ENCODE measurements around the gene IL1RL1. TPM values are rescaled to one million over a fixed set of nuclear protein-coding genes. Genes with fewer than 3 reads are reported as not detected.
A peak's percentile ranks its signal among the peaks of the same experiment; 100 is the strongest.

The IL1RL1 gene
- total RNA-seq, 1 donor from 2014 or later, result 1.7 TPM

DNA sequence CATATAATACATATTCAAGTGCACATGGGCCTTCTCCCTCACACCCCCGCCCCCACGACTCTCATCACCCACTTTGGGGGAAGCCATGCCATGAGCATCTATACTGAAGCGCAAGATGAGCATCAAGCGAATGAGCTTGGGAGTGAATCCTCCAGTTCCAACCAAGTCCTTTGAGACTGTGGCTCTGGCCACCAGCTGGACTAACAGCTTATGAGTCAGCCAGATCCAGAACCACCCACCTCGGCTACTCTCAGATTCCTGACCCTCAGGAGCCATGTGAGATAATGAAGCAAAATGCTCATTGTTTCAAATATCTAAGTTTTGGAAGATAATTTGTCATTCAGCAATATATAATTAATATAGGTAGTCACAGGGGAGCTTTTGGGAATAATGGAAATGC is 22.2 kb upstream of the IL1RL1 start:
- intact Hi-C loops (cut with DNase I), result no loop called here
- ATAC-seq (no peak), DNase-seq (ENCODE audit: missing footprints) (no peak)

DNA sequence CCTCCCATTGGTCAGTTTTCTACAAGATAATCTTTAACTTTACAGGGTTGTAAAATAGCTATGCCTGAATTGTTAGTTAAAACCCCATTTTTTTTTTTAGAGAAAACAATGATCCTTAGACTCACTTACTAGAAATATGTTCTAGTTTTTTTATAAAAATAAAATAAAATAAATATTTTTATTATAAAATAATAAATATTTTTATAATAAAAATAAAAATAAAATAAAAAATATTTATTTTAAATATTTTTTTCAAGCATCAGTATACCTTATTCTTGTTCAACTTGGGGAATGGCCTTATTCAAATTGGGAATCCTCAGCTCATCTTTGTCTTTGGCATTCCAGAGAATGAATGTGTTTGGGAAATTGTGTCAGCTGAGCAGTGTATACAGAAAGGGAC is 20.8 kb upstream of the IL1RL1 start:
- intact Hi-C loops (cut with DNase I), result no loop called here
- ATAC-seq (no peak), DNase-seq (ENCODE audit: missing footprints) (no peak)

DNA sequence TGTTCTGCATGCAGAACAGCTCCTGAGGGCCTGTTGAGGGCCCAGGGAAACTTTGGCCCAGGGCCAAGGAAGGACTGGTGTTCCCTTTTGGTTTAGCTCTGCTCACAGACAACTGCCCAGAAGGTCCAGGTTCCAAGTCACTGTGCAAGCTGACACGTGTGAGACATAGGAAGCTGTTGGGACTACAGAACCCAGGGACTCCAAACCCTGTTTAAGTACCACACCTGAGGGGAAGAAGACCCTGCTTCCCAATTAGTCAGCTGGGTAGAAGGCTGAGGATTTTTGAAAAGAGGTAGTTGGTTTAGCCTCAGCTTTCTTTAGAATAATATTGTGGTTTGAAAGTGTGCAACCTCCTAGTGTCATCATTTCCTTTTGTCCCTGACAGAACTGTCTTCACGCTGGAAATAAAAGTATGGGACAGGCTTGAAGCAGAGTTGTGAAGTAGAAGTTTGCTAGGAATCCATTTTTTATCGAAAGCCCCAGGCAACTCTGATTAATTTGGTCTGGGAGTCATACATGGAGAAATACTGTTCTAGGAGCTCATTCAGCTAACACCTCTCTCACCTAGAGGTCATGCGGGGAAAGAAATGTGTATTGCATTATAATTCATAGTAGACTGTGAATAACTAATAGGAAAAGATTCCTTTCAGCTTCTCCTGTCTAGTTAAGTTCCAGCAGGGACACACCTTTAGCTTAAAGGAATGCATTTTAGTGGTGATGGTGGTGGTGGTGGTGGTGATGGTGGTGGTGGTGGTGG is 19.9 kb upstream of the IL1RL1 start:
- DNase-seq (ENCODE audit: missing footprints) (peak; percentile 78), ATAC-seq (no peak)
- intact Hi-C loops (cut with DNase I), result no loop called here

DNA sequence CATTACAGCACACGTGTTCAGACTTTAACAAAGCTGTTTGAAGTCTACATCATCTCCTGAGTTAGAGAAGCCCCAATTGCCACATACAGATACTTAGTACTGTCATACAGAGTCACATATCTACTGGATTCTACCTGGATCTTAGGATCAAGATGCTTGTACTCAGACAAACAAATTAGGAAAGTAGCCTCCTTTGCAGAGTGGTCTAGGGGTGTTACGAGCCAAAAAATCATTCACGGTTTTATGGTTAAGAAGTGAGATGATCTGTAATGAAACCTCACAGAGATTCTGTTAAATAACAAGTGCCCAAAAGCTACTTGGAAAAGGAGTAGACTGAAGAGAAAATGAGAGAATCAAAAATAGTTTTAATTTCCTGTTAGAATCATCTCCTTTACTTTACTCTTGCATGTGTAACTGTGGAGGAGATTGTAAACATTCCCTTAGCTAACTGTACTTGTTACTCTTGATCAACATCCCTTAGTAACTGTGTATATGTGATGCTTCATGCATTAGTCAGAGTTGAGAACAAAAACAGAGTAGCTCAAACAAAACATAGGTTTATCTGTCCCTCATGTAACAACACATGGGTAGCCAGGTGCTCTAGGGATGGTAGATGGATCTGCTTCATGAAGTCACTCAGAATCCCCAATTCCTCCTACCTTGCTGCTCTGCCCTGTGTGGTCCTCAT is 16.4 kb upstream of the IL1RL1 start:
- DNase-seq (ENCODE audit: missing footprints) (no peak), ATAC-seq (no peak)
- intact Hi-C loops (cut with DNase I), result no loop called here

DNA sequence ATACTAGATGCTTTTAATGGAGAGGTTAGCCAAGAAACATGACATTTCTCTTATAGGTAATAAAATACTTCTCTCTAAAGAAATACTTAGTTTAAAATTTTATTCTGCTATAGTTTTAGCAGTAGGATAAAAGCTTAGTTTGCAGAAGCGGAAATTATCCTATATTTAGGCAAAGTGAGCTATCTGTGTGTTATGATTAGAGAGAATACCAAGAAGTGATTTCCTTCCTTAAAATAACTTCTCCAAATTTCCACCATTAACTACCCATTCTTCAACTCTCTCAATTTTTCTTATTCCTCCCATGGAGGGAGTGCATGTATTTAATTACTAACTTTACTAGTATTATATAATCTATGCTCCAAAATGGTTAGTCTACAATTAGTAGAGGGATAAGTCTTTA is 15.8 kb upstream of the IL1RL1 start:
- ATAC-seq (no peak), DNase-seq (ENCODE audit: missing footprints) (no peak)
- intact Hi-C loops (cut with DNase I), result no loop called here

DNA sequence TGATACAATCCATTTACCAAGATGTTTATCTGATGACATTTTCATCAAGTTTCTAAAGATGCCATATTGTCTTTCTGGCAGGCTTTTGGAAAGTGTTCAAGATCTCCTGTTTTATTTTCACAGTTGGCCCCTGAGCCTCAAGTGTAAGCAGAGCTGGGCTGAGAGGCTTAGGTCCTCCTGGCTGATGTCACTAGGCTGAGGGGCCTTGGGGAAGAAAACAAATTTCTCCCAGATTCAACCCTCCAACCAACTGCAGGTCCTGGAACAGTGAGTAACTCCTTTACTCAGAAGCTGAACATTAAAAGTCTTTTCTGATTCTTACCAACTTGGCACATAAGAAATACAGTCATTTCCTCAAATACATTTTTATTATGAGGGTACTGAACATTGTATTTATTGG is 14.9 kb upstream of the IL1RL1 start:
- DNase-seq (ENCODE audit: missing footprints) (no peak), ATAC-seq (no peak)
- intact Hi-C loops (cut with DNase I), result no loop called here

DNA sequence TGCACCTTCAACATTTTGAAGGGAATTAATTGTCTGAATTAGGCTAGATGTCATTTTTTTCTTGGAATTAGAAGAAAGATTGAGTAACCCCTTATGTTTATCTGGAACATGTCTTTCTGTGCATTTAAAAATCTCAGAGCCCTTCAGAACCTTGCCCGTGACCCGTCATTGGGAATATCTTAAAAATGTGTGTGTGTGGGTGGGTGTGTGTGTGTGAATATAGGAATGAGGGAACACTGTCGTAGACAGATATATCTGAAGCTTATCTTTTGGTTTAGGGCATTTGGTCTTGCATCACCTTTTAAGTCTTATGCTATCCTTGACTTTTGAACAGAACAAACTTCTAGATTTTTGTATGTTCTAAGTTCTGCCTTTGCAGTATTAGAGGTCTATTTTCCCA is 13.5 kb upstream of the IL1RL1 start:
- DNase-seq (ENCODE audit: missing footprints), result no peak
- intact Hi-C loops (cut with DNase I), result no loop called here
- no peak for ATAC-seq

DNA sequence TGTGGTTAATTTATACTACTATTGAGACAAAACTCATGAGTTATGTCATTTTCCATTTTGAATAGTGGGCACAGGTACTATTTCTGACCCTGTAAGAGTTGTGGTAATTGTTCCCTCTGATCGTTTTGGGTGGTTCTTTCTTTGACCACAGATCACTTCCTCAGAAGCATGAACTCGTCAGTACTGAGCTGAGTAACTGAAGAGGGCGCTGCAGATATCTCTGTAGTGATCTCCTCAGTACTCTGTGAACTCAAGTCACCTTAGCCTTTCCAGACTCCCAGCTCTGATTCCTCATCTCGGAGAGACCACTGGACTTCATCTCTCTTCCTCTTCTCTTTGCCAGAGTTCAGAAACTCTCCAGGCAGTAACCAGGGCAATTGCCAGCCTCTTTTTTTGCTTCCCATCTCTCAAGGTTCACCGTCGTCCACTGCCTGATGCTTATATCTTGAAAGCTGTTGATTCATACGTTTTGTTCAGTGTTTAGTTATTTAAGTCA is 9.4 kb upstream of the IL1RL1 start:
- ATAC-seq (peak; percentile 57), DNase-seq (ENCODE audit: missing footprints) (no peak)
- intact Hi-C loops (cut with DNase I), result no loop called here

DNA sequence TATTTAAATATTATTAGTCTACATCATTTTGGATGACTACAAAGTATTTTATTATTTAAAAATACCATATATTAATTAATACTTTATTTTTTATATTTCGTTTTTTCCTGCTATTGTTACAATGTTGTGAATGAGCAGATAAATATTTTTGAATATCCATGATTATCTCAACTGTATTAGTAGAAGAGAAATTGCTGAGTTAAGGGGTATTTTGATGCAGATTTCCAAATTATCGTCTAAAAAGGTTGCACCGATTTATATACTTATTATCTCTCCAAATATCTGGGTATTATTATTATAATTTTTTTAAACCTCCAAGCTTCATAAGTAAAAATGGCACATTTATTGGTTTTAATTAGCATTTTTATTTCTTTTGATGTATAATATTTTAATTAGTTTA is 8.9 kb upstream of the IL1RL1 start:
- ATAC-seq (no peak), DNase-seq (ENCODE audit: missing footprints) (no peak)
- intact Hi-C loops (cut with DNase I), result no loop called here

DNA sequence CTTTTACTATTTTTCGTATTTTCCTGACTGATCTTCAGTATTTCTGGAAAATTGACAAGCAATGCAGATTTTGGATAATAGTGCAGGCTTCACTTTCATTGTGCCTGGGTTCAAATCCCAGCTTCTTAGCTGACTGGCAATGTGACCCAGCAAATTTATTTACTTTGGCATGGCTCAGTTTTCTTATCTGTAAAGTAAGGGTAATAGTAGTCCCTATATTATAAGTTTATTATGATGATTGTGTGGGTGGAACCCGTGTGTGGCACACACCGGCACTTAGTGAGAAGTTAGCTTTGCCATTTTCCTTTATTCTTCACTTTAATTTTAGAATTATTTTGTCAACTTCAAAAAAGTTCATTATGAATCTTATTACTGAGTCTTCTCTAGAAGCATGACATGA is 7.8 kb upstream of the IL1RL1 start:
- no peak for DNase-seq (ENCODE audit: missing footprints)
- intact Hi-C loops (cut with DNase I), result no loop called here
- ATAC-seq, result no peak

DNA sequence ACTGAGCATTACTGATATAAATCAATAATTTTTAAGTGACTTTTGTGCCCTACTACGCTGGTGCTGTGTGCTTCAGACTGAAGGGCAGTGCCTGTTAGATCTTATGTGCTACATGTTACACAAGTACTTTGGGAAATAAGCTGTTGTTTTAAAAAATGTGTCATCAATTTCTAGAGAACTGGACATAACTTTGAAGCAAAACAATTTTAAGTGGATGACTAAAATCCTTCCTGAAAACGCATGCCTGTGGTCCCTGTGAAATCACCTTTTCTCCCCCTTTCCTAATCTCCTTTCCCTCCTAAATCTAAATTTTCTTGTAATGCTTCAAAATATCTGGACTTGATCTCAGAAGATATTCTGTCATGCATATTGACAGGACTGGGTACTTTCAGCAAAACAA is 7.1 kb upstream of the IL1RL1 start:
- DNase-seq (ENCODE audit: missing footprints), result no peak
- intact Hi-C loops (cut with DNase I), result no loop called here
- ATAC-seq, result no peak

DNA sequence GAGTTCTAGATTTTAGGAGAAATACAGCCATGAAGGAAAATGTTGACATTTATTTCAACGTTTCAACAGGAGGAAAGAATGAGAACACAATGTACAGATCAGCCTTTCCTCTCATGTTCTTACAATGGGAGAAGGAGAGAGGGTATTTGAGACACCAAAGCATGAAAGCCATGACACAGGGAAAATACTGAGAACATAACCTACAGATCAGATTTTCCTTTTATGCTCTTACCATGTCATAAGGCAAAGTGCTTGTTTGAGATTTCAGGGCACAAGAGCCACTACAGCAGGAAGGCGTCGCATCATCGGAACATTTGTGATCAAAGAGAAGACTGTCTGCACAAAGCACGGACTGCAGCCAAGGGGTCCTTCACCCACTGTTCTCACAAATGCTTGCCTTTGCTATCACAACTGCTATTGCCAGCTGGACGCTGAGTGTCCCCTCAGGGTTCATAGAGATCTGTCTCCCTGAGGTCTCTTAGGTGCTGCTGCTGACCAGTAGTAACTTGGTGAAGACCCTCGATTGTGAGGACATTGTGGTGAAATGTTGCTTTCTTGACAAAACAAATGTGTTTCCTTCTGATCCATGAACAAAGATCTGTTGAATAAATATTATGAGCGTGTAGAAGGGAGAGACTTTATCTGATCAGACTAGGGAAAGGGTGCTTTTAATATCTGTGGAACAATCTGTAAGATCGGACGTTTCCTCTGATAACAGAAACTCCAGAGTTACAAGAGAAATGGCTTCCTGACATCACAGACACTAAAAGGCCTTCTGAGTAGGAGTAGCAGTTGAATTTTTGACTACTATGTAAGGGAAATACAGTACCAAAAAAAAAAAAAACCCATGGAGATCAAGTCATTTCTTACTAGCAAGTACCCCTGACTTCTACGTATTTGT is 6.4 kb upstream of the IL1RL1 start:
- intact Hi-C loops (cut with DNase I), result no loop called here
- DNase-seq (ENCODE audit: missing footprints) (no peak), ATAC-seq (no peak)

DNA sequence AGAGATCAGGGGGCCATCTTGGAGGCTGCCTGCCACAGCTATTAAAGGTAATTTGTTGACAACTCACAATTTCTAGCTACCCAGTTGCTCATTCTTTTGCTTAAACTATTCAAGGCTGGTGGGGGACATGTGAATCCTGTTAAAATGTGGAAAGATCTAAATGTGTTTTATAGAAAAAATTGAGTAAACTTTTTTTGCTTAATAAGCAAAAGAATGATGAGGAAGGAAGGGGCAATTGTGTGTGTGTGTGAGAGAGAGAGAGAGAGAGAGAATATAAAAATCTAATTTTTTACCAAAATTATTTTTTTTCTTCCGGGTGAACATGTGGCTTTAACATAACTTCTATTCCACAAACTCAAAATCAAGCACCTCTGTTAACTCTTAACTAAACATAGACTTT is 5.2 kb upstream of the IL1RL1 start:
- intact Hi-C loops (cut with DNase I), result no loop called here

DNA sequence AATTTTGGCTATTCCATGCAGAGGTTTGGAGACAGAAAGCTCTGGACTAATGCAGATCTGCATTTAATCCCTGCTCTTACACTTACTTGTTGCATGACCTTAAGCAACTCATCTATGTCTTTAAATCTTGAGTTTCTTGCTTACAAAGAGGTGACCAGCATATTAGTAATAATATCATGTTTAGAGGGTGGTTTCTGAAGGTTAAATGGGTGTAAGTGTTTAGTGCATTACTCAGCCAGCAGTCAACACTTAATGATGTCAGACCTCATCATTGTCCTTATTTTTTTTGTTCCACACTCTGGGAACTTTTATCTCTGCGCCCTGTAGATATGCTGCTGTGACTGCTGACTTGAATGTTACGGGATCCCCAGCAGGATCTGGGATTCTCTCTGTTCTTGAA is 1.7 kb downstream of the IL1RL1 start:
- DNase-seq (ENCODE audit: missing footprints) (no peak), ATAC-seq (no peak)
- intact Hi-C loops (cut with DNase I), result no loop called here

More for the DNA sequence above, 5.2 kb upstream of the IL1RL1 start:
- ATAC-seq, result no peak
- DNase-seq (ENCODE audit: missing footprints), result no peak

DNA sequence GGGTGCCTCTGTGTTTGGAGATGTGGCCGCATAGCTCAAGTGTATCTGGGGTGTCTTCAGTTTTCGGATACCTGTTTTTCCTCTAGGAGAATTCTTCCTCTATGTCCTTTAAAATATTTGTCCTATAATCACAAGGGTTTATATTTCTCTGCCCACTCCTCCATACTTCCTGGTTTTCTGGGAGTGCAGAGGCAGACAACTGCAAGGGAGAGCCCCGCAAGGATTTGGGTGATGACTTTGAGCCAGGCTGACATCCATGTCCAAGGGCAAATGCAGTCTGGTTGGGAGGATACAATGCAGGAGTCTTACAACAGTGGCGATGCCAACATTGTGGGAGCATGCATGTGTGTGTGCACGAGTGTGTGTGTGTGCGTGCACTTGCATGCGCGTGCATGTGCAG is 2.1 kb downstream of the IL1RL1 start:
- DNase-seq (ENCODE audit: missing footprints), result no peak
- intact Hi-C loops (cut with DNase I), result no loop called here
- ATAC-seq, result no peak

DNA sequence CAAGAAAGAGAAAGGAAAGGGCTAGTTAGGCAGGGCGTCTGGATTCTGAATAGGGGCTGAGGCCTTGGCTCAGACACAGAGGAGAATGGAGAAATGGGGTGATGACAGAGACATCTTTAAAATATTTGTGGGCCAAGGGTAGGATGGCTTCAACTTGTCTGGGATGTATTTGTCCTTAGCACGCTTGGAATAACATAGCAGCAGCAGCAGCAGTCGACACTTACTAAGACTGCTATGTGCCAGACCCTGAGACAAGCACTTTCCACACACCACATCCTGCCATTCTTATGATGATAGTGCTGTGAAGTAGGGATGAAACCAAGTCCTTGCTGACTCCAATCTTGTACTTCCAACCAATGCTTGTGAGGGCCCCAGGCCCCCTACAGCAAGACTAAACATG is 2.6 kb downstream of the IL1RL1 start:
- intact Hi-C loops (cut with DNase I), result no loop called here
- no peak for ATAC-seq
- DNase-seq (ENCODE audit: missing footprints), result no peak

DNA sequence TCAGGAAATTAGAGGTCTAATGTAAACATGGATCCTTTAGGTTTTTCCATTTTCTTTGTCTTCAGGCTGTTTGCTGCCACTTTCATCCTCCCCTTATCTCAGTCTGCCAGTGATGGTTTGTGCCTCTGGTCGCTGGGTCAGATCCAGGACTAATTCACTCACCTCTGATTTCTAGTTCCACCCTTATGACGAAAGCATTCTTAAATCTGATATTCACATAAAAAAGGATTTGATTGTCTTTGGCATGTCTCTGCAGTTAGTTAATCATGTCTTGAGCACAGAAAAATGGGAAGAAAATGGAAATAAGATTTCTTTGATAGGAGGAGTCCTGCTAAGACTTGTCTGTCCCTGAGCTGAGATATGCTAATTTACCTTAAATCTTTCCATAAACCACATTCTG is 4.6 kb downstream of the IL1RL1 start:
- DNase-seq (ENCODE audit: missing footprints), result no peak

DNA sequence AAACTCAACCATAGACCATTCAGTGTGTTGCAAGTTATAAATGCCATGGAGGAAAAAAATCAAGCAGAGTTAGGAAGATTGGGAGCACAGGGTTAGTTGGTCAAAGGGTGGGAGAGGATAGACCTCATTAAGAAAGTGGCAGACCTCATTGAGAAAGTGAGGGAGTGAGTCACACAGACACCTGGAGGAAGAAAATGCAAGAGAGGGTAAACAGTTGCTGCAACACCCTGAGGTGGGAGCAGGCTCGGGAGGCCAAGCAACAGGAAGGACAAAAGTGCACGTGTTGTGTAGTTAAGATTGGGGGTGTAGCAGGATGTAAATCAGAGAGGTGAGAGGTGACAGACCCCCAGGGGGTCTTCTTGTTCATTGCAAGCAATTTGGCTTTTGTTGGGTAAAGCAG is 6.4 kb downstream of the IL1RL1 start:
- no peak for ATAC-seq
- intact Hi-C loops (cut with DNase I), result no loop called here

More for the DNA sequence above, 4.6 kb downstream of the IL1RL1 start:
- ATAC-seq, result no peak
- intact Hi-C loops (cut with DNase I), result no loop called here

DNA sequence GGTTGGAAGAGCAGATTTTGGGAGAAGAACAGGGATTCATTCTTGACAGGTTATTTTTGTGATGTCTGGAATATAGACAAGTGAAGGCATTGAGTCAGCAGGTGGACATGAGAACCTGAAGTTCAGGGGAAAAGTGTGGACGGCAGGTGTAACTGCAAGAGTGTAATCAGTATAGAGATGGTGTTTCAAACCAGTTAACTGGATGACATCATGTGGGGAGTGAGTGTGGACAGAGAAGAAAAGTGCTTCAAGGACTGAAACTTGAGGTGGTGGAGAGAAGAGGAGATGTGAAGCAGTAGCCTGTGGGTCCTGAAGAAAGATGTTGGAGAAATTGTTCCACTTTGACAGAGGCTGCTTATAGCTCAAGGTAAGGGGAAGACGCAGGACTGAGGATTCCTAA is 7.1 kb downstream of the IL1RL1 start:
- no peak for DNase-seq (ENCODE audit: missing footprints)
- intact Hi-C loops (cut with DNase I), result no loop called here
- ATAC-seq, result no peak

More for the DNA sequence above, 6.4 kb downstream of the IL1RL1 start:
- DNase-seq (ENCODE audit: missing footprints), result no peak
